HG02973 (cell line): ENCODE data around the gene ZNF407.
"Not testable (repeated sequence)": the region's sequence is repeated elsewhere in the genome, so short reads cannot be mapped to it uniquely, and the experiment has no call there.

Experiments used
- ATAC-seq: cut with Tn5 transposase; IDR thresholded peaks from one replicate; pipeline ENCODE4 v1.9.1; 2021; ENCODE audit warnings: moderate library complexity; ENCODE audit not compliant: unreplicated experiment

The ZNF407 gene

GRCh38 chr18:74597662-74598349 is at the start of gene ZNF407:
Gene ZNF407, plus strand, starts transcription at chr18:74597870. Its CDS starts 33,150 bp downstream, at chr18:74631020.
- peak; percentile 68 for ATAC-seq

- ATAC-seq = no peak
Observed at GRCh38 chr18:74549591-74550104, 48.0 kb upstream of the ZNF407 start.

GRCh38 chr18:74550886-74551285 is 46.8 kb upstream of the ZNF407 start:
- ATAC-seq = no peak

GRCh38 chr18:74551452-74551851 is 46.2 kb upstream of the ZNF407 start:
- ATAC-seq = no peak

- ATAC-seq = peak; percentile 98
Observed at GRCh38 chr18:74551936-74552555, 45.6 kb upstream of the ZNF407 start.

- ATAC-seq = no peak
Observed at GRCh38 chr18:74556126-74556525, 41.5 kb upstream of the ZNF407 start.

- no peak for ATAC-seq
Observed at GRCh38 chr18:74558096-74558495, 39.6 kb upstream of the ZNF407 start.

- no peak for ATAC-seq
Observed at GRCh38 chr18:74562131-74562730, 35.4 kb upstream of the ZNF407 start.

GRCh38 chr18:74562775-74563174 is 34.9 kb upstream of the ZNF407 start:
- no peak for ATAC-seq

GRCh38 chr18:74563999-74564398 is 33.7 kb upstream of the ZNF407 start:
- no peak for ATAC-seq

GRCh38 chr18:74565164-74565563 is 32.5 kb upstream of the ZNF407 start:
- ATAC-seq = not testable (repeated sequence)

- not testable (repeated sequence) for ATAC-seq
Observed at GRCh38 chr18:74565993-74566392, 31.7 kb upstream of the ZNF407 start.

- ATAC-seq = no peak
Observed at GRCh38 chr18:74567822-74568221, 29.8 kb upstream of the ZNF407 start.

GRCh38 chr18:74569401-74569800 is 28.3 kb upstream of the ZNF407 start:
- no peak for ATAC-seq

GRCh38 chr18:74570266-74570665 is 27.4 kb upstream of the ZNF407 start:
- no peak for ATAC-seq

GRCh38 chr18:74571895-74572680 is 25.6 kb upstream of the ZNF407 start:
- no peak for ATAC-seq

GRCh38 chr18:74573053-74573452 is 24.6 kb upstream of the ZNF407 start:
- ATAC-seq = no peak

- no peak for ATAC-seq
Observed at GRCh38 chr18:74574916-74575315, 22.8 kb upstream of the ZNF407 start.

- no peak for ATAC-seq
Observed at GRCh38 chr18:74577019-74577418, 20.7 kb upstream of the ZNF407 start.

GRCh38 chr18:74579496-74580065 is 18.1 kb upstream of the ZNF407 start:
- ATAC-seq = no peak

- ATAC-seq = no peak
Observed at GRCh38 chr18:74582642-74583041, 15.0 kb upstream of the ZNF407 start.
